Bronchial epithelial cell (primary cell): ENCODE measurements around the gene SIGLEC9. TPM values are rescaled to one million over a fixed set of nuclear protein-coding genes. Genes with fewer than 3 reads are reported as not detected.

ENCODE experiments used
- DNase-seq: peaks from one replicate; pipeline ENCODE4 v3.0.0-alpha.2; 2010; ENCODE audit warnings: low read depth
- FAIRE-seq: peaks from 2 replicates; lab custom pipeline; 2011; peaks lifted over from hg19 to GRCh38; lab: Jason Lieb, UNC
- H3K27me3 ChIP-seq: 2 replicates; pipeline ENCODE4 v1.5.1; 2011; ENCODE audit warnings: low read length; ENCODE audit not compliant: control insufficient read depth, insufficient read depth
- H3K36me3 ChIP-seq: 2 replicates; pipeline ENCODE4 v1.5.1; 2011; ENCODE audit warnings: low read length; ENCODE audit not compliant: control insufficient read depth, insufficient read depth
- H3K4me3 ChIP-seq: 2 replicates; pipeline ENCODE4 v1.5.1; 2011; ENCODE audit warnings: mild to moderate bottlenecking, low read depth, low read length, control low read depth
- CTCF ChIP-seq: IDR thresholded peaks from 2 replicates; pipeline ENCODE4 v1.5.1; 2011; ENCODE audit warnings: mild to moderate bottlenecking, moderate library complexity, low read length, control low read depth, inconsistent platforms; ENCODE audit not compliant: insufficient read depth, severe bottlenecking
- total RNA-seq: library from RNA; depleted of rRNA; stranded (reverse); fragments of >200 nt; gene quantifications from 2 replicates; pipeline ENCODE4 v1.2.1, GENCODE V29; 2014

Gene SIGLEC9
- total RNA-seq, 1 donor from 2014 or later = not detected

- Histone ChIP-seq H3K4me3 (no peak overlapping the region), H3K36me3 (no peaks in the 10 kb centered on the region), H3K27me3 (no peaks in the 10 kb centered on the region)
- TF ChIP-seq CTCF = no peak
- FAIRE-seq (no peak), DNase-seq (no peak)
These were observed 5.1 kb upstream of the SIGLEC9 start for GRCh38 chr19:51119611-51120010.

GRCh38 chr19:51120160-51120559, 4.5 kb upstream of the SIGLEC9 start:
- no peaks in the 10 kb centered on the region for H3K36me3 ChIP-seq
- no peak overlapping the region for H3K4me3 ChIP-seq
- no peak for DNase-seq
- H3K27me3 ChIP-seq = no peaks in the 10 kb centered on the region
- FAIRE-seq = no peak
- TF ChIP-seq CTCF = no peak

GRCh38 chr19:51121257-51121656, 3.4 kb upstream of the SIGLEC9 start:
- no peak overlapping the region for H3K4me3 ChIP-seq
- DNase-seq (no peak), FAIRE-seq (no peak)
- H3K27me3 ChIP-seq = no peaks in the 10 kb centered on the region
- no peak for TF ChIP-seq CTCF
- no peaks in the 10 kb centered on the region for H3K36me3 ChIP-seq

GRCh38 chr19:51122112-51122981, 2.4 kb upstream of the SIGLEC9 start:
- Histone ChIP-seq H3K36me3 (no peaks in the 10 kb centered on the region), H3K4me3 (no peak overlapping the region), H3K27me3 (no peaks in the 10 kb centered on the region)
- DNase-seq = peak; percentile 12
- FAIRE-seq = no peak
- TF ChIP-seq CTCF = no peak

DNA sequence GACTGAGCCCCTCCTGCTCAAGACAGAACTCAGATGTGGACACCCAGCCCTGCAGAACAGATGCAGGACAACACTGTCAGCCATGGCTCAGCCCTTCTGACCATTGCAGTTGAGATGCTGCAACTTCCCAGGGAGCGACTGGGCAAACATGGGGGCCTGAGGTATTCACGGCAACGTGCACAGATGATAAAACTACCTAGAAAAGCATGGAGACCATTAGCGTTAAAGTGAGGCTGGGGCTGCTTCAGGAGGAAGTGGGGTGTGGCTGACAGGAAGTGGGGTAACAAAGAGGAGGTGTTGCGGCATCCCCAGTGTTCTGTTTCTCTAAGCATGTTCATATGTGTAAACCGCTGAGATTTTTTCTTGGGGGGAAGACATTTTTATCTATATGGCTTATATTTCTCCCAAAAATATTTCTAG, 1.3 kb upstream of the SIGLEC9 start:
- no peak for TF ChIP-seq CTCF
- H3K4me3 ChIP-seq = no peak overlapping the region
- no peak for DNase-seq
- no peak for FAIRE-seq
- no peaks in the 10 kb centered on the region for H3K27me3 ChIP-seq
- H3K36me3 ChIP-seq = no peaks in the 10 kb centered on the region

DNA sequence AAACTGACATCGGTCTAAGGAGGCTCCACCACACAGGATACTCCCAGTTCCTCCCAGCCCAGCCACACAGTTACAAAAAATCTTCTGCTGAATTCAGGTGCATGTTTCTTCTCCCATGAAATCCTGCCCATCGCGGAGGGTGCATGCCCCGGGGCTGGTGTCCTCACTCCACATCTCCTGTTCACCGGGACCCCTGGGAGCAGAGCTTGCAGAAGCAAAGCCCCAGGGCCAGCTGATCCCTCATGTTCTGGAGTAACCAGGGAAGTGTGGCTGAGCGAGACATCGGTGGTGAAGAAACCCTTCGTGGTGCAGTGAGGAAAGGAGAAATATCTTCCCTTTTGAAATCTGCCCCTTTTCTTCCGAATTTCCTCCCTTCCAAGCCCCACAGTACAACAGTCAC, 904 bp upstream of the SIGLEC9 start:
- Histone ChIP-seq H3K36me3 (no peaks in the 10 kb centered on the region), H3K27me3 (no peaks in the 10 kb centered on the region), H3K4me3 (no peak overlapping the region)
- no peak for FAIRE-seq
- TF ChIP-seq CTCF = no peak
- DNase-seq = no peak
